ENCODE results near the gene GOLGA6L6. TPM values are rescaled to one million over a fixed set of nuclear protein-coding genes. Genes with fewer than 3 reads are reported as not detected.
"Not testable (repeated sequence)": the region's sequence is repeated elsewhere in the genome, so short reads cannot be mapped to it uniquely, and the experiment has no call there.

GOLGA6L6 gene, protein sequence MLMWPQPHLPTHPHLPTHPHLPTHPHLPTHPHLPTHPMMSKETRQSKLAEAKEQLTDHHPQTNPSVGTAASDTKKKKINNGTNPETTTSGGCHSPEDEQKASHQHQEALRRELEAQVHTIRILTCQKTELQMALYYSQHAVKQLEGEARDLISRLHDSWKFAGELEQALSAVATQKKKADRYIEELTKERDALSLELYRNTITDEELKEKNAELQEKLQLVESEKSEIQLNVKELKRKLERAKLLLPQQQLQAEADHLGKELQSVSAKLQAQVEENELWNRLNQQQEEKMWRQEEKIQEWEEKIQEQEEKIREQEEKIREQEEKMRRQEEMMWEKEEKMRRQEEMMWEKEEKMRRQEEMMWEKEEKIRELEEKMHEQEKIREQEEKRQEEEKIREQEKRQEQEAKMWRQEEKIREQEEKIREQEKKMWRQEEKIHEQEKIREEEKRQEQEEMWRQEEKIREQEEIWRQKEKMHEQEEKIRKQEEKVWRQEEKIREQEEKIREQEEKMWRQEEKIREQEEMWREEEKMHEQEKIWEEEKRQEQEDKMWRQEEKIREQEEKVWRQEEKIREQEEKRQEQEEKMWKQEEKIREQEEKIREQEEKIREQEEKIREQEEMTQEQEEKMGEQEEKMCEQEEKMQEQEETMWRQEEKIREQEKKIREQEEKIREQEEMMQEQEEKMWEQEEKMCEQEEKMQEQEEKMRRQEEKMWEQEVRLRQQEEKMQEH
- total RNA-seq = not detected in 2 replicates

DNA sequence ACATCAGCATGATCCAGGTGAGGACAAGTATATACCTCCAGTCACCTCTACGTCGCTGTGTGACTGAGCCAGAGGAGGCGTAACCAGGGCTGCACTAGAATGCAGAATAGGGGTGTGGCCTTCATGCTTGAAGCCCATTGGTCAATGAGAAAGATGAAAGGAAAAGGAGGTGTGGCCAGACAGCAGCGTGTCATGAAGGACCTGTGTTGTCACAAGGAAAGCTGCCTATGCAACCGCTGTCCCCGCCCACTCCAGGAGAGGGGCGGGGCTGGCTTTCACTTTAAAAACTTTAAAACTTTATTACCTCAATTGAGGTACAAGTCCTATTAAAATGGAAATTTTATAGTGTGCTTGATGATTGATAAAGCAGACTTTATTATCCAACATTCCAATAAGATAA, at the start of gene GOLGA6L6:
Gene GOLGA6L6 (minus strand): TSS at position 101 of the 400 bp plus-strand sequence. CDS start 91 bp downstream, at position 10.
- not testable (repeated sequence) for DNase-seq (ENCODE audit: low read depth)

DNA sequence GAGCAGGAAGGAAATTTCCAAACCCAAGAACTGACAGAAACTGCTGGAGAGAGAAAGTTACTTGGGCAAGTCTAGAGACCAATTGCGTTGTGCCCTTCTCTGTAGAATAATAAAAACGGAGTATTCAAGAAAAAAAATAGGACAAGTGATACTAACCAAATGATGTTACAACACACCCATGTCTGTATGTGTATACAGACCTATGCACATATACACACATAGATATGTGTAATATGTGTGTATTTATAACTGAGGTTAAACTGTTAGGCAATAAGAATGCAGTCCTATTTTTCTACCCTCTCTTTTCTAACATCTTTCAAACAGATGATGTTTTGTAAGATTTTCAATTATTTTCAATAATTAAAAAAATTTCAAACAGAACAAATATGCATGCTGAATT, 48.5 kb upstream of the GOLGA6L6 start:
- not testable (repeated sequence) for DNase-seq (ENCODE audit: low read depth)

DNA sequence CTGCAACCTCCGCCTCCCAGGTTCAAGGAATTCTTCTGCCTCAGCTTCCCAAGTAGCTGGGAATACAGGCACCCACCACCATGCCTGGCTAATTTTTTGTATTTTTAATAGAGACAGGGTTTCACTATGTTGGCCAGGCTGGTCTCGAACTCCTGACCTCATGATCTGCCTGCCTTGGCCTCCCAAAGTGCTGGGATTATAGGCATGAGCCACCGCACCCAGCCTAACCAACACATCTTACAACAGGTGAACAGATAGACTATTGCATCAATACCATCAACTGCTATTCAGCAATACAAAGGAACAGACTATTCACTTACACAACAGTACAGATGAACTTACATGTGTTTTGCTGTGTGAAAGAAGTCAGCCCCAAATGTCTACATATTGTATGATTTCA, 45.2 kb upstream of the GOLGA6L6 start:
- DNase-seq (ENCODE audit: low read depth) = not testable (repeated sequence)

DNA sequence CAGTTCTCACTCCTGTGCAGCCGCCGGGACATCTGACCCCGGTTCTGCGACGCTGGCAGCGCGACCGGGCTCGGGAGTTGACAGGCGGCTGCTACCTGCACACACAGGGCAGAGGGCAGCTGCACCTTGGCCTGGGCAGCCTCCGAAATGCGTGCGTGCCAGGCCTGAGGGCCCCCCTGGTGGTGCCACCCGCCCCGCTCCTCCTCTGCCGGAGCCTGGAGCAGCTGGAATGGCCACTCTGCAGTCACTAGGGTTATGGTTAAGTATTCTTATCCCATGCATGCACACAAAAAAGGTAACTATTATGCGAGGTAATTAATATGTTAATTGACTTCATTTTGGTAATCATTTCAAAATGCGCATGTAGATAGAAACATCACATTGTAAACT, 41.1 kb upstream of the GOLGA6L6 start:
- not testable (repeated sequence) for DNase-seq (ENCODE audit: low read depth)

DNA sequence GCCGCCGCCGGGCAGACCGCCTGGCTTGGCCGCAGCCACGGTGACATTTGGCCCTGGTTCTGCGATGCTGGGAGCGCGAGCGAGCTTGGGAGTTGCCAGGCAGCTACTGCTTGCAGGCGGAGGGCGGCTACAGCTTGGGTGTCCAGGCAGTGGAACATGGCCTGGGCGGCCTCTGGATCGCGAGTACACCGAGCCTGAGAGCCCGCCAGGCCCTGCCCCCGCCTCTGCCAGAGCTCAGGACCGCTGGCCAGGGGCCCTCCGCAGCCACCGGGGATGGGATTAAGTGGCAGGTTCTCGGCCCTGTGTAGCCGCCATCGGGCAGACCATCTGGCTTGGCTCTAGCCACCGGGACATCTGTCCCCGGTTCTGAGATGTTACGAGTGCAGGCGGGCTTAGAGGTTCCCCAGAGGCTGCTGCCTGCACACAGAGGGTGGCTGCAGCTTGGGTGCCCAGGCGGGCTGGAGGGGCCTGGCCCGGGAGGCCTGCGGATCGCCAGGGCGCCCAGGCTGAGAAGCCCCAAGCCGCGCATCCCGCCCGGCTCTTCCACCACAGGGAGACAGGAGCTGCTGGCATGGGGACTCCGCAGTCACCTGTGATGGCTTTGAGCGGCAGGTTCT, 40.6 kb upstream of the GOLGA6L6 start:
- DNase-seq (ENCODE audit: low read depth) = not testable (repeated sequence)

DNA sequence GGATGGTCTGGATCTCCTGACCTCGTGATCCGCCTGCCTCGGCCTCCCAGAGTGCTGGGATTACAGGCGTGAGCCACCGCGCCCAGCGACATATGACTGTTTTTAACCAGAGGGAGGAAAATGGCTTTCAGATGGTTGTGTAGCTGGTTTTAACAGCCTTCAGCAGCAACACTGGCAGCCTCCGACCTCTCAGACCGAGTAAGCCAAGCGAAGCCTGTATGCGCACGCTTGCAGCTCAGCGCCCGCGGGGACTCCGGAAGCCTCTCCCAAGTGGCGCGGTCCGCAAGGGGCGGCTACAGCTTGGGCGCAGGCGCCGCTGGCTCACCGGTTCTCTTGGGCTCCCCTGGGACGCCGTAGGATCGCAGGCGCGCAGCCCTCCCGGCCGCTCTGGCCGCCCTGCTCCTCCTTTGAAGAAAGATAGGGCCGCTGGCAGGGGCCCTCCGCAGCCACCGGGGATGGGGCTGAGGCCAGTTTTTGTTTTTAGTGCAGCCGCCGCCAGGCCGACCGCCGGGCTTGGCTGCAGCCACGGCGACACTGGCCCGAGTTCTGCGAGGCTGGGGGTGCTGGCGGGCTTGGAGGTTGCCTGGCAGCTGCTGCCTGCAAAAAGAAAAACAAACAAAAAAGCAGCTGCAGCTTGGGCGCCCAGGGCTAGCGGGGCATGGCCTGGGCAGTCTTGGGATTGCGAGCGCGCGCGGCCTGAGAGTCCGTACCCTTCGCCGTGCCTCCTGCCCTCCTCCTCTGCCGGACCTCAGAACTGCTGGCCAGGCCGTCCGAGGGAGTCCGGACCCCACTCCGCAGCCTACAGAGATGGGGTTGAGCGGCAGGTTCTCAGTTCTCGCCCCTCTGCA, 39.9 kb upstream of the GOLGA6L6 start:
- DNase-seq (ENCODE audit: low read depth) = not testable (repeated sequence)

DNA sequence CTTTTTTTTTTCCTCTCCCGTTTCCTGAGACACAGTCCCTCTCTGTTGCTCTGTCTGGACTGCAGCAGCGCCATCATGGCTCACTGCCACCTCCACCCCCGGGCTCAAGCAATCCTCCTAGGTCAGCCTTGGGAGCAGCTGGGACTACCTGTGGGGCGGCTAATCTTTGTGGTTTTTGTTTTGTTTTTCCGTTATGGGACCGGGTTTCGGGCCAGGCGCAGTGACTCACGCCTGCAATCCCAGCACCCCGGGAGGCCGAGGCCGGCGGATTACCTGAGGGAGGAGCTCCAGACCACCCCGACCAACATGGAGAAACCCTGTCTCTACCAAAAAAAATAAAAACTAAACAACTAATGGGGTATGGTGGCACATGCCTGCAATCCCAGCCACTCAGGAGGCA, 38.1 kb upstream of the GOLGA6L6 start:
- DNase-seq (ENCODE audit: low read depth) = not testable (repeated sequence)

DNA sequence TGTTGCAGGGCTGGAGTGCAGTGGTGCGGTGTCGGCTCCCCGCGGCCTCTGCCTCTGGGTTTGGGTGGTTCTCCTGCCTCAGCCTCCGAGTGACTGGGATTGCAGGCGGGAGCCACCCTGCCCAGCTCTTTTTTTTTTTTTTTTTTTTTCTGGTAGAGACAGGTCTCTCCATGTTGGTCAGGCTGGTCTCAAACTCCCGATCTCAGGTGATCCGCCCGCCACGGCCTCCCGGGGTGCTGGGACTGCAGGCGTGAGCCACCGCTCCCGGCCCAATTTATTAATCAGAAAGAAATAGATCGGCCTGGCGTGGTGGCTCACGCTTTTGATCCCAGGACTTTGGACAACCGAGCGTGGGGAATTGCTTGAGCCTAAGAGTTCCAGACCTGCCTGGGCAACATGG, 9.7 kb upstream of the GOLGA6L6 start:
- DNase-seq (ENCODE audit: low read depth) = not testable (repeated sequence)

DNA sequence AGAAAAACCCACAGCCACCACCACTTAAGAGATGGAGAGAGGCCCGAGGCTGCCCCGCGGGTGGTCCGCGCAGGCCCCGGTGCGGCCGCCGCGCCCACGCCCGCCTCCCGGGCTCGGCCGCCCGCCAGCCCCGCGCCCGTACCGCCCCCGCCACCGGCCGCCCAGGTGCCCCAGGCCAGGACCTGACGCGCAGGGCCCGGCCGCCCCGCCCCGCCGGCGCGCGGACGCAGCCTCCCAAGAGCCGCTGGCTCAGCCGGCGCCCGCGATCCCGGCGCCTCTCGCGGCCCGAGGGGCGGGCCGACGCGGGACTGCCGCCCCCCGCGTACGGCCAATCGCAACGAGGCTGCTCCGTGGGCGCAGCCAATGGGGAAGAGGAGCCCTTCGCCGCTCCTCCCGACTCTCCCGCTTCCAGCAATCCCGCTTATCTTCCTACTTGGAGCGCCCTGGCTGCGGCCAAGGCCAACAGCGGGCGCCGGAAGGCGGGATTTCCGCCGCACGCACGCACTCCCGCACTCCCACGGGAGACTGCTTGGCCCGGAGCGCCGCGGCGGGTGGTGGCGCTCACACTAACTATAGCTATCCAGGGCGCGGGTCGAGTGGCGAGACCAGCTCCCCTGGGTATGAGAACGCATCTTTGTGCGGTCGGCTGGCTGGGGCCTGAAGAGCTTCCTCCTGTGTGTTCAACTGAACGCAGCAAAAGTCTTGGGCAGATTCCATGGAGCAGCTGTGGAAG, 35.5 kb downstream of the GOLGA6L6 start:
- not testable (repeated sequence) for DNase-seq (ENCODE audit: low read depth)

DNA sequence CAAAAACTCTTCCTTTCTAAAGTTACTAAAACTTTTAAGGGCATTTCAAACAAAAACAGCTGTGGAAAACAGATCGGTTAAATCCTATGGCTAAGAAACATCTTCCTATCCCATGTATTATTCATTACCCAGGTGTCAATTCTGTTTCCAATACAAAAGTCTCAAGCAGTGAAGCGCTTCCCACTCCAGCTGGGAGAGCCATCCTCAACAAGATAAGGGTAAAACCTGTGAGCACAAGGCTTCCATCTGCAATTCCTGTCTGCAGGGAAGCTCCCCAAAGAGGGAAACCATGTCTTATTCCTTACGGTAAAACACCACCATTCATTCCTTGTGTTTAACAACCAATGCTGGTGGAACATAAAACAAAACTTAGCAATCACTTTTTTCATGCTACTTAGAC, 38.8 kb downstream of the GOLGA6L6 start:
- not testable (repeated sequence) for DNase-seq (ENCODE audit: low read depth)

DNA sequence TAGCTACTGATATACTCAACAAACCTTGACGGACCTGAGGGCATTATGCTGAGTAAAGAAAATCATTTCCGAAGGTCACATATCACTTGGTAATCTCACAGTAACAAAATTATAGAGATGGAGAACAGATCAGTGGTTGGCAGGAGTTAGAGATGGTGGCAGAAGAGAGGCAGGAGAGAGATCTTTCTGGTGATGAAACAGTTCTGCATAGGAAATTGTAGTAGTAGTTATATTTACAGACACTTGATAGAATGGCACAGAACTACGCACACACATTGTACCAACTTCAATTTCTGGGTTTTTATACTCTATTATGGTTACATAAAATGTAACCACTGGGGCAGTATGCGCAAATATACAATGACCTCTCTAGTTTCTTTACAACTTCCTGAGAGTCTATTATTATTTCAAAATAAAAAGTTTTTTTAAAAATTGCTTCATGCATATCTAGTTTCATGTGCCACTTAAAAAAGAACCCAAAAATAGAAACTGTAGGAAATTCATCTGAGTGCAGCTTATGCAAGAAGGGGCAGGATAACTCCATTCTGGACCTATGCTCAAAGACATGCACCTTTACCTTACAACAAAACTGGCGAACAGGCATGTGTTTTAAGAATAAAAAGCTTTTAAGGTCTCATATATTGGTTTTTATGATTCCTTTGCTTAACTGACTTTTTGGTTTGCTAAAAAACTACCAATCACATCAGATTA, 39.9 kb downstream of the GOLGA6L6 start:
- DNase-seq (ENCODE audit: low read depth) = not testable (repeated sequence)

DNA sequence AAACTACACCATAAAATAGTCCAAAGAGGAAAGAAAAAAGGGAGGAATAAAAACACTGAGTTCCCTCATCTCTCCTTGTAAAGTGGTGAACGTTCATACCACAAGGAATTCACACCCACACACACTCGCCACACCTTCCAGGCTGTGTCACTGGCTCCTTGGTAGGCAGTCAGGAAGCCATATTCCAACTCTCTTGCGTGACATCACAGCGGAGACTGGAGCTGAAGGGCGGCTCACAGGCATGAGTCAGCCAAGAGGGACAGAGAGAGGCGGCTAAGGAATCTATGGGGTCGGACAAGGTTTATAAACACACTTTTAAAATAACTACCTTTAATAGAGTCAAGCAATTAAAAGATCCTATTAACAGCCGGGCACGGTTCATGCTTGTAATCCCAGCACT, 43.8 kb downstream of the GOLGA6L6 start:
- not testable (repeated sequence) for DNase-seq (ENCODE audit: low read depth)

DNA sequence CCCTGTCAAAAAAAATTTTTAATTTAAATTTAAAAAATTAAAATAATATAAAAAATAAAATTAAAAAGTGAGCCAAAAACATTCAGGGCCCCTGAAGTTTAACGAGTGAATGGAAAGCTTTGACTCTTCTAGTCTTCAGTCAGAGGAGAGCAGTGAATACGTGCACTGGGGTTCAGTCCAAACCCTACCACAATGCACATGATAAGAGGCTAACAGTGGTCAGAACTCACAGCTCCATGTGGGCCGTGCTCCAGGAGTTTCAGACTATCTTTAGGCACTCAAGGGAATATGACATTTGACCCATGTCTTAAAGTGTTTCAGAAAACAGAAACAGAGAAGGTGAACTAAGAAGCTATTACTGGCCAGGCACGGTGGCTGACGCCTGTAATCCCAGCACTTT, 48.6 kb downstream of the GOLGA6L6 start:
- DNase-seq (ENCODE audit: low read depth) = not testable (repeated sequence)

DNA sequence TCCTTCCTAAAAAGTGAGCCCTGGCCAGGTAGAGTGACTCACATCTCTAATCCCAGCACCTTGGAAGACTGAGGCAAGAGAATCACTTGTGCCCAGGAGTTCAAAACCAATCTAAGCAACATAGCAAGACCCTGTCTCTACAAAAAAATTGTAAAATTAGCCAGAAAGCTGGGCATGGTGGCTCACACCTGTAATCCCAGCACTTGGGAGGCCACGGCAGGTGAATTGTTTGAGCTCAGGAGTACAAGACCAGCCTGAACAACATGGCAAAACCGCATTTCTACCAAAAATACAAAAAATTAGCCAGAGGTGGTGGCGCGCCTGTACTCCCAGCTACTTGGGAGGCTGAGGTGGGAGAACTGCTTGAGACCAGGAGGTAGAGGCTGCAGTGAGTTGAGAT, 49.0 kb downstream of the GOLGA6L6 start:
- DNase-seq (ENCODE audit: low read depth) = not testable (repeated sequence)

DNA sequence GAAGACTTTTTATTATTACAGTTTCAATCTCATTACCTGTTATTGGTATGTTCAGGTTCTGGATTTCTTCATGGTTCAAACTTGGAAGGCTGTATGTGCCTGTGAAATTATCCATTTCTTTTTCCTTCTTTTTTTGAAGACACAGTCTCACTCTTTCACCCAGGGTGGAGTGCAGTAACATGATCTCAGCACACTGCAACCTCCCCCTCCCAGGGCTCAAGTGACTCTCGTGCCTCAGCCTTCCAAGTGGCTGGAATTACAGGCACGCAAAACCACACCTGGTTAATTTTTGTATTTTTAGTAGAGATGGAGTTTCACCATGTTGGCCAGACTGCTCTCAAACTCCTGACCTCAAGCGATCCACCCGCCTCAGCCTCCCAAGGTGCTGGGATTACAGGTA, 52.3 kb downstream of the GOLGA6L6 start:
- DNase-seq (ENCODE audit: low read depth) = not testable (repeated sequence)

Measured in renal cortical epithelial cell (primary cell).